Kidney (tissue), 14 donors: ENCODE measurements around the gene PHOSPHO1. TPM values are rescaled to one million over a fixed set of nuclear protein-coding genes. Genes with fewer than 3 reads are reported as not detected.
A peak's percentile ranks its signal among the peaks of the same experiment; 100 is the strongest.

ENCODE experiments used
- DNase-seq, 5 donors: peaks; one replicate each; pipeline ENCODE4 v3.0.0-alpha.2; 2013 to 2020
- FAIRE-seq: peaks from 2 replicates; lab custom pipeline; 2012; peaks lifted over from hg19 to GRCh38; lab: Jason Lieb, UNC
- H3K27ac ChIP-seq, 2 donors: one replicate each; pipeline ENCODE4 v1.7.0; 2013; ENCODE audit warnings: low read depth in 2 of 2, low read length in 2 of 2, inconsistent platforms in 1 of 2
- H3K27me3 ChIP-seq: one replicate; pipeline ENCODE4 v1.7.1; 2013; ENCODE audit warnings: low read length, inconsistent platforms; ENCODE audit not compliant: control insufficient read depth, insufficient read depth
- H3K36me3 ChIP-seq, 3 donors: one replicate each; pipeline versions ENCODE4 v1.7.0 to v1.7.1; 2013; ENCODE audit warnings: low read length in 3 of 3, control low read depth in 1 of 3, inconsistent platforms in 1 of 3; ENCODE audit not compliant: insufficient read depth in 3 of 3, control insufficient read depth in 2 of 3
- H3K4me1 ChIP-seq, 3 donors: one replicate each; pipeline versions ENCODE4 v1.7.0 to v1.7.1; 2013; ENCODE audit warnings: low read length in 3 of 3, inconsistent platforms in 1 of 3, low read depth in 1 of 3; ENCODE audit not compliant: control insufficient read depth in 2 of 3, insufficient read depth in 2 of 3
- H3K4me3 ChIP-seq, 3 donors: one replicate each; pipeline versions ENCODE4 v1.7.0 to v1.8.1; 2013; ENCODE audit warnings: low read length in 3 of 3, control low read depth in 1 of 3, inconsistent platforms in 1 of 3
- H3K9ac ChIP-seq, 3 donors: one replicate each; pipeline versions ENCODE4 v1.7.0 to v1.7.1; 2013; ENCODE audit warnings: low read length in 3 of 3, control low read depth in 1 of 3, inconsistent platforms in 1 of 3
- H3K9me3 ChIP-seq, 3 donors: one replicate each; pipeline versions ENCODE4 v1.7.0 to v1.7.1; 2013; ENCODE audit warnings: low read length in 3 of 3, control low read depth in 1 of 3, inconsistent platforms in 1 of 3; ENCODE audit not compliant: control insufficient read depth in 2 of 3, insufficient read depth in 1 of 3
- intact Hi-C: fragments of 100-400 bp; cut with DNase I; formaldehyde crosslinking; loops from one replicate; pipeline ENCODE4 v1.11.1; 2022
- polyA plus RNA-seq: library from polyadenylated mRNA; stranded (reverse); fragments of 350-450 nt; fragmentation: Illumina TruSeq; extraction: RNeasy Lipid Tissue Mini Kit (QIAGEN cat#74804); gene quantifications from one replicate; pipeline ENCODE4 v1.2.3, GENCODE V29; 2014; ENCODE audit warnings: low read depth, low replicate concordance; ENCODE audit not compliant: insufficient read depth
- total RNA-seq: library from RNA; stranded (reverse); fragmentation: NEBNext Ultra II Directional; extraction: Animal tissue kit (Norgen Biotek cat#: 25700); gene quantifications from one replicate; pipeline ENCODE4 v1.2.1, GENCODE V29; 2021
- TF ChIP-seq, protein P1 (sequence below): IDR thresholded peaks from 3 replicates; pipeline ENCODE4 v1.5.1; 2012; ENCODE audit warnings: mild to moderate bottlenecking, moderate library complexity, borderline replicate concordance; ENCODE audit not compliant: insufficient read depth; ENCODE audit errors: extremely low read depth
- donor health status: control.
- donor health status: control.
- donor health status: control.
- donor health status: control.
- donor health status: control.
- donor health status: DM: yes; HTN: yes; CAD: no.
- donor health status: Normal renal cell carcinoma (clear cell type).

PHOSPHO1 gene
- total and polyA plus RNA-seq, 2 donors from 2014 or later, result 0.22 to 1.5 TPM

DNA sequence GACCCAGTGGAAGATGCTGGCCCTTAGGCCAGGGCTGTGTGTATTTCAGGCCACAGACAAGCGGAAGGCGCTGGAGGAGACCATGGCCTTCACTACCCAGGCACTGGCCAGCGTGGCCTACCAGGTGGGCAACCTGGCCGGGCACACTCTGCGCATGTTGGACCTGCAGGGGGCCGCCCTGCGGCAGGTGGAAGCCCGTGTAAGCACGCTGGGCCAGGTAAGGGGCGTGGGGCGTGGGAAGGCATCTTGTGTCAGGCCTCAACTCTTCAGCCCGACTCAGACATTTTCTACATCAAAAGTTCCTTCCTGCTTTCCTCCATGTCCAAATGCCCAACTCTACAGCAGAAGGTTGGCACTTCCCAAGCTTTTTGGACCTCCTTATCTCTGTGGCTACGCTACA, 14.1 kb downstream of the PHOSPHO1 start:
- DNase-seq (no peak), FAIRE-seq (no peak)
- Histone ChIP-seq H3K9me3 (no peaks in the 10 kb centered on the region), H3K27ac (peak overlapping the region; percentile 30 to 43), H3K27me3 (no peaks in the 10 kb centered on the region), H3K36me3 (no peaks in the 10 kb centered on the region), H3K4me3 (no peak overlapping the region), H3K9ac (no peak overlapping the region), H3K4me1 (peaks cover 0 to 14% (median 0%) of the 10 kb centered on the region in 3 donors)
- TF ChIP-seq, protein P1, sequence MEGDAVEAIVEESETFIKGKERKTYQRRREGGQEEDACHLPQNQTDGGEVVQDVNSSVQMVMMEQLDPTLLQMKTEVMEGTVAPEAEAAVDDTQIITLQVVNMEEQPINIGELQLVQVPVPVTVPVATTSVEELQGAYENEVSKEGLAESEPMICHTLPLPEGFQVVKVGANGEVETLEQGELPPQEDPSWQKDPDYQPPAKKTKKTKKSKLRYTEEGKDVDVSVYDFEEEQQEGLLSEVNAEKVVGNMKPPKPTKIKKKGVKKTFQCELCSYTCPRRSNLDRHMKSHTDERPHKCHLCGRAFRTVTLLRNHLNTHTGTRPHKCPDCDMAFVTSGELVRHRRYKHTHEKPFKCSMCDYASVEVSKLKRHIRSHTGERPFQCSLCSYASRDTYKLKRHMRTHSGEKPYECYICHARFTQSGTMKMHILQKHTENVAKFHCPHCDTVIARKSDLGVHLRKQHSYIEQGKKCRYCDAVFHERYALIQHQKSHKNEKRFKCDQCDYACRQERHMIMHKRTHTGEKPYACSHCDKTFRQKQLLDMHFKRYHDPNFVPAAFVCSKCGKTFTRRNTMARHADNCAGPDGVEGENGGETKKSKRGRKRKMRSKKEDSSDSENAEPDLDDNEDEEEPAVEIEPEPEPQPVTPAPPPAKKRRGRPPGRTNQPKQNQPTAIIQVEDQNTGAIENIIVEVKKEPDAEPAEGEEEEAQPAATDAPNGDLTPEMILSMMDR, result no peak
- intact Hi-C loops, result no loop called here

DNA sequence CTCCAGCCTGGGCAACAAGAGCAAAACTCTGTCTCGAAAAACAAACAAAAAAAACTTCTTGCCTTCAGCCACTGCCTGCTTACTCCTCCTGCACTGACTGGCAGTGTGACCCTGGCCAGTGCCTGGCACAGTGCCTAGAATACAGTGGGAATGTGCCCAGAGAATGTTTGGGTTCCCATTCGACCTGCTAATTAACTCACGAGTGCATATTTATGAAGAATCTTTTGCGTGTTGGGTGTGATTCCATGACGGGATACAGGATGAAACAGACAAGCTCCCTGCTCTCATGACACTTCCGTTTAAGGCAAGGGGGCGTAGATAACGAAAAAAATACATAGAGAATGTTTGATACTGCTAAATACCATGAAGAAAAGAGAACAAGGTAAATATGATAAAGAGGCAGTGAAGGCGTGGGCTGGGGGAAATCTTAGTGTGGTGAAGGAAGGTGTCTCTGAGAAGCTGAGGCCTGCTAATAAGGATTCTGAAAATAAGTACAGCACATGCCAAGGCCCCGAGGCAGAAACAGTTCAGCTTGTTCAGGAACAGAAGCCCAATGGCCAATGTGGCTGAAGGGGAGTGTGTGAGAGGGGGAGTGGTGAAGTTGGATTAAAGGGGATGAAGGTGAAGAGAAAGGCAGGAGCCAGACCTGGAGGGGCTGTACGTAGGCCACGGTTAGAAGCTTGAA, 15.8 kb downstream of the PHOSPHO1 start:
- H3K9ac ChIP-seq, result no peak overlapping the region
- no peaks in the 10 kb centered on the region for H3K36me3 ChIP-seq
- no peak overlapping the region for H3K4me3 ChIP-seq
- H3K4me1 ChIP-seq, result peaks cover 2 to 16% (median 3%) of the 10 kb centered on the region in 3 donors
- no peaks in the 10 kb centered on the region for H3K27me3 ChIP-seq
- TF ChIP-seq, protein P1, result no peak
- peak overlapping the region in 1 of 2 donors; percentile 51 for H3K27ac ChIP-seq
- DNase-seq, result no peak
- intact Hi-C loops, result no loop called here
- no peak for FAIRE-seq
- H3K9me3 ChIP-seq, result no peaks in the 10 kb centered on the region

DNA sequence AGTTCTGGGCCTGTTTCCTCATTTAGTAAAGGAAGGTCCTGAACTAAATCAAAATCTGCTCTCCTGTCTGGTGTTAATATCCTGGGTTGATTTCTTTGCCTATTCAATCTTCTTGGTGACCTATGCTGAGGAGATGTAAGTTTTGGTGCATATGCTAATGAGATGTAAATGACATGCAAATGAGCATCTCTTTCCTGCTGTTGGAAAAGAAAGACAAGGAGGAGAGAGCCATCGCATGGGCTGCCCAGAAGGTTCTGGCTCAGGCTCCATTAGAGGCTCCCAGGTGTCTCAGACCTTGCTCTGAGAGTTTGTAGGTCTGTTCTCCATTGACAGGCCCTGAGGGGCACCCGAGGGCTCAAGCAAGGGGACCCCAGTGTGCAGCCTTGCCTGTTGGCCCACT, 16.7 kb downstream of the PHOSPHO1 start:
- H3K9me3 ChIP-seq, result no peaks in the 10 kb centered on the region
- H3K27me3 ChIP-seq, result no peaks in the 10 kb centered on the region
- intact Hi-C loops, result no loop called here
- no peak overlapping the region for H3K27ac ChIP-seq
- no peak overlapping the region for H3K9ac ChIP-seq
- peaks cover 4 to 20% (median 8%) of the 10 kb centered on the region in 3 donors for H3K4me1 ChIP-seq
- FAIRE-seq (no peak), DNase-seq (no peak)
- H3K36me3 ChIP-seq, result no peaks in the 10 kb centered on the region
- H3K4me3 ChIP-seq, result no peak overlapping the region
- TF ChIP-seq, protein P1, result no peak
